H9 (cell line): ENCODE results near the gene SNX27. TPM values are rescaled to one million over a fixed set of nuclear protein-coding genes. Genes with fewer than 3 reads are reported as not detected.

Experiments
- DNase-seq: peaks from one replicate; pipeline ENCODE4 v3.0.0-alpha.2; 2017
- H2AFZ ChIP-seq: one replicate; pipeline ENCODE4 v1.6.1; 2013; ENCODE audit warnings: mild to moderate bottlenecking, low read length, control low read depth, moderate library complexity
- H2AK5ac ChIP-seq: 2 replicates; pipeline ENCODE4 v1.6.1; 2013; ENCODE audit warnings: low read length, control low read depth, mixed read lengths; ENCODE audit not compliant: insufficient read length
- H2BK120ac ChIP-seq: one replicate; pipeline ENCODE4 v1.6.1; 2013; ENCODE audit warnings: low read depth, mild to moderate bottlenecking, low read length, control low read depth, inconsistent platforms; ENCODE audit not compliant: poor library complexity, severe bottlenecking
- H2BK12ac ChIP-seq: 2 replicates; pipeline ENCODE4 v1.6.1; 2013; ENCODE audit warnings: low read length, control low read depth, mixed read lengths, low read depth; ENCODE audit not compliant: insufficient read length
- H2BK15ac ChIP-seq: 2 replicates; pipeline ENCODE4 v1.6.1; 2013; ENCODE audit warnings: low read depth, low read length, control low read depth
- H2BK20ac ChIP-seq: one replicate; pipeline ENCODE4 v1.6.1; 2013; ENCODE audit warnings: low read depth, mild to moderate bottlenecking, low read length, control low read depth, inconsistent platforms; ENCODE audit not compliant: poor library complexity, severe bottlenecking
- H2BK5ac ChIP-seq: 2 replicates; pipeline ENCODE4 v1.6.1; 2013; ENCODE audit warnings: low read length, control low read depth, mixed read lengths; ENCODE audit not compliant: insufficient read length
- H3K14ac ChIP-seq: 2 replicates; pipeline ENCODE4 v1.6.1; 2013; ENCODE audit warnings: low read length, control low read depth; ENCODE audit not compliant: insufficient read depth
- H3K18ac ChIP-seq: 2 replicates; pipeline ENCODE4 v1.6.1; 2013; ENCODE audit warnings: low read depth, mild to moderate bottlenecking, mixed read lengths, low read length, control low read depth; ENCODE audit not compliant: insufficient read length
- H3K23ac ChIP-seq: 2 replicates; pipeline ENCODE4 v1.6.1; 2013; ENCODE audit warnings: low read length, control low read depth, mixed read lengths, low read depth; ENCODE audit not compliant: insufficient read length
- H3K23me2 ChIP-seq: 2 replicates; pipeline ENCODE4 v1.6.1; 2013; ENCODE audit warnings: low read depth, mild to moderate bottlenecking, mixed read lengths, low read length, control low read depth; ENCODE audit not compliant: insufficient read length, poor library complexity, severe bottlenecking
- H3K27ac ChIP-seq: 2 replicates; pipeline ENCODE4 v1.5.1; 2013; ENCODE audit warnings: low read length, control low read depth, mixed read lengths, low read depth; ENCODE audit not compliant: insufficient read length
- H3K27me3 ChIP-seq: 2 replicates; pipeline ENCODE4 v1.6.1; 2013; ENCODE audit warnings: low read length, control low read depth, inconsistent platforms; ENCODE audit not compliant: insufficient read depth
- H3K4ac ChIP-seq: 2 replicates; pipeline ENCODE4 v1.6.1; 2013; ENCODE audit warnings: low read depth, mild to moderate bottlenecking, control low read depth, inconsistent platforms, low read length, moderate library complexity
- H3K4me1 ChIP-seq: 2 replicates; pipeline ENCODE4 v1.6.1; 2013; ENCODE audit warnings: low read length, control low read depth, inconsistent platforms; ENCODE audit not compliant: insufficient read depth
- H3K4me2 ChIP-seq: 2 replicates; pipeline ENCODE4 v1.6.1; 2013; ENCODE audit warnings: low read length, control low read depth, mixed read lengths; ENCODE audit not compliant: insufficient read length, insufficient read depth
- H3K56ac ChIP-seq: 2 replicates; pipeline ENCODE4 v1.6.1; 2013; ENCODE audit warnings: low read depth, mild to moderate bottlenecking, mixed read lengths, low read length, control low read depth; ENCODE audit not compliant: insufficient read length
- H3K79me1 ChIP-seq: 2 replicates; pipeline ENCODE4 v1.6.1; 2013; ENCODE audit warnings: low read depth, mild to moderate bottlenecking, moderate library complexity, low read length, control low read depth, inconsistent platforms; ENCODE audit not compliant: insufficient read depth, poor library complexity, severe bottlenecking
- H3K79me2 ChIP-seq: 2 replicates; pipeline ENCODE4 v1.6.1; 2013; ENCODE audit warnings: low read length, control low read depth, inconsistent platforms; ENCODE audit not compliant: insufficient read depth
- H3K9ac ChIP-seq: 2 replicates; pipeline ENCODE4 v1.6.1; 2013; ENCODE audit warnings: low read length, control low read depth, mixed read lengths; ENCODE audit not compliant: insufficient read length; ENCODE audit errors: extremely low read depth
- H3K9me3 ChIP-seq: one replicate; pipeline ENCODE4 v1.6.1; 2013; ENCODE audit warnings: low read depth, low read length, inconsistent platforms; ENCODE audit not compliant: control insufficient read depth
- H3T11ph ChIP-seq: one replicate; pipeline ENCODE4 v1.6.1; 2013; ENCODE audit warnings: mild to moderate bottlenecking, low read length, control low read depth, inconsistent platforms
- H4K20me1 ChIP-seq: one replicate; pipeline ENCODE4 v1.6.1; 2013; ENCODE audit not compliant: control insufficient read depth, insufficient read length, insufficient read depth
- H4K5ac ChIP-seq: 2 replicates; pipeline ENCODE4 v1.6.1; 2013; ENCODE audit warnings: low read depth, mild to moderate bottlenecking, mixed read lengths, low read length, control low read depth; ENCODE audit not compliant: insufficient read length
- H4K8ac ChIP-seq: replicated peaks from 2 replicates; pipeline ENCODE4 v1.6.1; 2013; ENCODE audit warnings: low read length, control low read depth, mixed read lengths, low read depth; ENCODE audit not compliant: insufficient read length
- H4K91ac ChIP-seq: 2 replicates; pipeline ENCODE4 v1.6.1; 2013; ENCODE audit warnings: low read depth, mild to moderate bottlenecking, moderate library complexity, mixed read lengths, low read length, control low read depth; ENCODE audit not compliant: insufficient read length
- H3K27ac Mint-ChIP-seq, 3 experiments: 2 replicates in 2 of 3; 3 replicates in 1 of 3; pipeline ENCODE4 v1.8.0; 2020 to 2021; ENCODE audit warnings: mixed read lengths in 3 of 3, mild to moderate bottlenecking in 1 of 3, moderate library complexity in 1 of 3
- H3K27me3 Mint-ChIP-seq: 2 replicates; pipeline ENCODE4 v1.8.0; 2021; ENCODE audit warnings: low read depth, mild to moderate bottlenecking, moderate library complexity, mixed read lengths
- H3K36me3 Mint-ChIP-seq, 3 experiments: 2 replicates in 2 of 3; 3 replicates in 1 of 3; pipeline ENCODE4 v1.8.0; 2020 to 2021; ENCODE audit warnings: low read depth in 3 of 3, mixed read lengths in 3 of 3; ENCODE audit not compliant: insufficient read depth in 1 of 3
- H3K4me1 Mint-ChIP-seq, 2 experiments: 2 replicates each; pipeline ENCODE4 v1.8.0; 2020; ENCODE audit warnings: mixed read lengths in 2 of 2
- H3K4me3 Mint-ChIP-seq, 2 experiments: 2 replicates in 1 of 2; 3 replicates in 1 of 2; pipeline ENCODE4 v1.8.0; 2020 to 2021; ENCODE audit warnings: mild to moderate bottlenecking in 2 of 2, mixed read lengths in 2 of 2, moderate library complexity in 1 of 2
- H3K9me3 Mint-ChIP-seq, 2 experiments: 2 replicates in 1 of 2; 3 replicates in 1 of 2; pipeline ENCODE4 v1.8.0; 2020; ENCODE audit warnings: mild to moderate bottlenecking in 2 of 2, mixed read lengths in 2 of 2, moderate library complexity in 1 of 2
- CTCF ChIP-seq: fragments of 200-600 bp; sonication (generic); conservative IDR thresholded peaks from 3 replicates; pipeline ENCODE4 v1.8.0; 2021; ENCODE audit warnings: antibody characterized with exemption, mild to moderate bottlenecking
- WGBS: extraction: QIAGEN DNeasy Blood & Tissue Kit; methylation state at CpG from one replicate; pipeline ENCODE4 v1.1.7; 2013; ENCODE audit warnings: missing lambda C conversion rate, low lambda C conversion rate, mixed read lengths; ENCODE audit not compliant: insufficient read length; ENCODE audit errors: extremely low coverage; 5-methylcytosine and 5-hydroxymethylcytosine counted together
- total RNA-seq: library from RNA; stranded (reverse); gene quantifications from 2 replicates; pipeline ENCODE4 v1.2.1, GENCODE V29; 2021

SNX27 gene
- total RNA-seq, 1 experiment from 2014 or later, result 48.9 TPM

DNA sequence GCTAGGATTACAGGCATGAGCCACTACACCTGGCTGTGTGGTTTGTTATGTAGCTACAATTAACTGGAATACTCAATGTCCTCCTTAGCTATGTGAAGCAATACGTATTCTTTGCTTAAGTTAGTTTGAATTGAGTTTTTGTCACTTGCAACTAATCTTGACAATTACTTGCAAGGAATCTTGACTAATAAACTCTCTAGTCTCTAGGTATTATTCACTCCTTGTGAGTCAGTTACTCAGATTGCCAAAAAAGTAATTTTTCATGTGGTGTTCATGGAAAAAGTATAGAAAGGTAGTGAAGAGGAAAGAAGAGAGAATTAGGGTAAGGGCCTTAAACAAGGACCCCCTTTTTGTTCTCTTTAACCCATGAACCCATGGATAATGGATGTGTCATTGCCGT, 7.6 kb upstream of the SNX27 start:
- H3K27me3 ChIP-seq, result no peaks in the 10 kb centered on the region
- H3K4me1 ChIP-seq, result no peaks in the 10 kb centered on the region
- Mint-ChIP-seq H3K27me3 (peaks cover 4% of the 10 kb centered on the region; the same call in 1 of the 2 replicates), H3K4me1 (peaks cover 4% of the 10 kb centered on the region in 2 experiments), H3K9me3 (peaks cover 2 to 3% of the 10 kb centered on the region in 2 experiments; a peak in 3 of 5 replicates), H3K36me3 (no peaks in the 10 kb centered on the region), H3K4me3 (no peak overlapping the region), H3K27ac (no peak overlapping the region)
- no peaks in the 10 kb centered on the region for H3K79me2 ChIP-seq
- H3K23ac ChIP-seq, result no peak overlapping the region
- H2BK12ac ChIP-seq, result no peak overlapping the region
- no peaks in the 10 kb centered on the region for H3K23me2 ChIP-seq
- no peak overlapping the region for H4K91ac ChIP-seq
- no peak overlapping the region for H2BK5ac ChIP-seq
- TF ChIP-seq CTCF, result no peak
- H2BK20ac ChIP-seq, result no peak overlapping the region
- H2AK5ac ChIP-seq, result no peak overlapping the region
- no peak overlapping the region for H3K9ac ChIP-seq
- H3K14ac ChIP-seq, result no peak overlapping the region
- H3K79me1 ChIP-seq, result no peaks in the 10 kb centered on the region
- H2BK120ac ChIP-seq, result no peak overlapping the region
- no peak overlapping the region for H3K4ac ChIP-seq
- WGBS, result no CpG with 5 or more reads among the region's 2 CpGs
- no peaks in the 10 kb centered on the region for H3K9me3 ChIP-seq
- no peak overlapping the region for H3K56ac ChIP-seq
- H2AFZ ChIP-seq, result no peak overlapping the region
- DNase-seq, result no peak
- no peak overlapping the region for H3K27ac ChIP-seq
- no peak overlapping the region for H2BK15ac ChIP-seq
- H4K8ac ChIP-seq, result no peak overlapping the region
- no peak overlapping the region for H3T11ph ChIP-seq
- no peak overlapping the region for H3K18ac ChIP-seq
- H3K4me2 ChIP-seq, result no peak overlapping the region
- no peaks in the 10 kb centered on the region for H4K20me1 ChIP-seq
- no peak overlapping the region for H4K5ac ChIP-seq
